Inferior parietal cortex (tissue), 1 donor: ENCODE results near the gene KIR3DL3.
A peak's percentile ranks its signal among the peaks of the same experiment; 100 is the strongest.
"Not testable (repeated sequence)": the region's sequence is repeated elsewhere in the genome, so short reads cannot be mapped to it uniquely, and the experiment has no call there.

ENCODE experiments used
- DNase-seq: peaks from one replicate; pipeline ENCODE4 v3.0.0-alpha.2; 2016; ENCODE audit errors: extremely low spot score

KIR3DL3 gene

DNA sequence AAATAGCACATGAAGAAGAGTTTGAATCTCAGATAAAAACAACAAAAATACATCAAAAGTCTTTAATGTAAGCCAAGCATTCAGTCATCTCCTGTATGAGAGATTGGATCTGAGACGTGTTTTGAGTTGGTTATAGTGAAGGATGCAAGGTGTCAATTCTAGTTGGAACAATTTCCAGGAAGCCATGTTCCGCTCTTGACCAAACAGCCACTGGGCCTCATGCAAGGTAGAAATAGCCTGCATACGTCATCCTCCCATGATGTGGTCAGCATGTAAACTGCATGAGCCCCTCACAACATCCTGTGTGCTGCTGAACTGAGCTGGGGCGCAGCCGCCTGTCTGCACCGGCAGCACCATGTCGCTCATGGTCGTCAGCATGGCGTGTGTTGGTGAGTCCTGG lies at the start of gene KIR3DL3:
Gene KIR3DL3, plus strand, starts transcription at position 301 of the 400 bp plus-strand sequence. Its CDS starts 55 bp downstream, at position 356.
- DNase-seq = no peak

DNA sequence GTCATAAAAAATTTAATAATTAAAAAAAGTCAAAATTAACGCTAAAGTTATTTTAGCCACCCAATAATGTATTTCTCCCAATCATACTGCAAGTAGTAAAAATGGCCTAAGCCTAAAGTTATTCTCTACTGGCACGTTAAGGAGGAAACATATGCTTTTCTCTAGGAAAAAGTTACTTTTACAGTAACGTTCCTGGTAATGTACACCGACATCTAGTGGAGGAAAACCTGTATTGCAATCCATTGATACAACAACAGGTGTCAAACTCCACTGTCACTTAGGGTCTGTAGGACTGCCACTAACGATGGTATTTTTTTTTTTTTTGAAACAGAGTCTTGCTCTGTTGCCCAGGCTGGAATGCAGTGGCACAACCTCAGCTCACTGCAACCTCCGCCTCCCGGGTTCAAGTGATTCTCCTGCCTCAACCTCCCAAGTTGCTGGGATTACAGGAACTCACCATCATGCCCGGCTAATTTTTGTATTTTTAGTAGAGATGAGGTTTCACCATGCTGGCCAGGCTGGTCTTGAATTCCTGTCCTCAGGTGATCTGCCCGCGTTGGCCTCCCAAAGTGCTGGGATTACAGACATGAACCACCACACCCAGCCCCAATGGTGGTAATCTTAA lies 47.9 kb upstream of the KIR3DL3 start:
- peak; percentile 34 for DNase-seq

DNA sequence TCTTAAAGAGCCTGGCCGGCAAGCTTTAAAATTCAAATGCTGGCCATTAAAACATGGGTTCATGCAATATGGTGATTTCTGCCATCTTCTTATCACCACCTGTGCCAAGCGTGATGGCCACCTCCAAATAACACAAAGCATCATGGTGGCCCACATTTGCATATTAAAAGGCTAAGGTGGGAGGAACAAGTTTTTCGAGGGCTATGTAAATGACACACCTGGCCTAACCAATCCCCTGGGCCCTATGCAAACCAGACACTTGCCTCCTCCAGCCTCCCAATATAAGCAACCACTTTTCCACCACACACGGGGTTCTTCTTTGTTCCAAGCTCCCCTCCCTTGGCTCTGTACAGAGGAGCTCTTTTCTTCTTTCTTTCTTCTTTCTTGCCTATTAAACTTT lies 47.0 kb upstream of the KIR3DL3 start:
- DNase-seq = no peak

DNA sequence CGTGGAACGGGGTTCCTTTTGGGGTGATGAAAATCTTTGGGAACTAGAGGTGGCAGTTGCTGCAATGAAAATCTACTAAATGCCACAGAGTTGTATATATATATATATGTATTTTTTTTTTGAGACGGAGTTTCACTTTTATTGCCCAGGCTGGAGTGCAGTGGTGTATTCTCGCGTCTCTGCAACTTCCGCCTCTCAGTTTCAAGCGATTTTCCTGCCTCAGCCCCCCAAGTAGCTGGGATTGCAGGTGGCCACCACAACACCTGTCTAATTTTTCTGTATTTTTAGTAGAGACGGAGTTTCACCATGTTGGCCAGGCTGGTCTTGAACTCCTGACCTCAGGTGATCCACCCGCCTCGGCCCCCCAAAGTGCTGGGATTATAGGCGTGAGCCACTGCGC lies 42.6 kb upstream of the KIR3DL3 start:
- not testable (repeated sequence) for DNase-seq

DNA sequence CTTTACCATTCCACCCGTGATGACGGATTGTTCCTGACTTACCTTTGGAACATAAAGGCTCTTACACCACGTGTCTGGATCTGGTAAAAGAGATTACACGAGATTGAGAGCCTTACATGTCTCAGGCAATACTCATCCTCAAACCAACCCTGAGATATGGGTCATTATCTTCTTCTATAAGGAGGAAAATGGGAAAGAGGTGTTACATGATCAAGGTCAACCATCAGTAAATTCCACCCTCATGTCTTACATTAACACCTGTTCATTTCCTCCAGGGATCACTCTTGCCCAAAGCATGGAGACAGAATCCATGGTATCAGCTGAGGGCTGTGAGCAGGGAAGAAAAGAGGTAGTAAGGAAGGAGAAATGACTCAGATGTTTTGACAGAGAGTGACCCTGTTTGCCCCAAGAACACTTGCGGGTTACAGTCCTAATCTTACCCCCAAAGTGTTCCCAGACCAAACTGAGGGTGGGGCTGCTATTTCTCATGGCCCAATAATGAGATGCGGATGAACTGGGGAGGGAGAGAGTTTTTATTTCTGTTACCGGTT lies 41.9 kb upstream of the KIR3DL3 start:
- no peak for DNase-seq

DNA sequence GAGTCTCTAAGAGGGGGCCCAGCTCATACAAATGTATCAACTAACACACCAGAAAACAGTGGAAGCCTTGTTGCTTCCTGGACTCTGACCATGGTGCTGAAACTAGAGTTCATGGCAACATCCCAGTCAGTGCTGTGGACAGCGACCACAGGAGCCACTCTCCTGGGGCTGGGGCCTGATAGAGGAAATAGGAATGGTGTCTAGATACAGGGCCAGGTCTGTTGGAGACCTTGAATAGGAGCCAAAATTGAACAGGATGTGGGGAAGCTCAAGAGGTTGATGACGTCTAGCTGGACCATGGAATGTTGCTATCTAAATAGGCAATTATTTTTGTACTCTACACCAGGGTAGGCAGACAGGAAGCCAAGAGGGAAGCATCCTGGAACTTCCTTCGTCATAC lies 39.7 kb upstream of the KIR3DL3 start:
- no peak for DNase-seq

DNA sequence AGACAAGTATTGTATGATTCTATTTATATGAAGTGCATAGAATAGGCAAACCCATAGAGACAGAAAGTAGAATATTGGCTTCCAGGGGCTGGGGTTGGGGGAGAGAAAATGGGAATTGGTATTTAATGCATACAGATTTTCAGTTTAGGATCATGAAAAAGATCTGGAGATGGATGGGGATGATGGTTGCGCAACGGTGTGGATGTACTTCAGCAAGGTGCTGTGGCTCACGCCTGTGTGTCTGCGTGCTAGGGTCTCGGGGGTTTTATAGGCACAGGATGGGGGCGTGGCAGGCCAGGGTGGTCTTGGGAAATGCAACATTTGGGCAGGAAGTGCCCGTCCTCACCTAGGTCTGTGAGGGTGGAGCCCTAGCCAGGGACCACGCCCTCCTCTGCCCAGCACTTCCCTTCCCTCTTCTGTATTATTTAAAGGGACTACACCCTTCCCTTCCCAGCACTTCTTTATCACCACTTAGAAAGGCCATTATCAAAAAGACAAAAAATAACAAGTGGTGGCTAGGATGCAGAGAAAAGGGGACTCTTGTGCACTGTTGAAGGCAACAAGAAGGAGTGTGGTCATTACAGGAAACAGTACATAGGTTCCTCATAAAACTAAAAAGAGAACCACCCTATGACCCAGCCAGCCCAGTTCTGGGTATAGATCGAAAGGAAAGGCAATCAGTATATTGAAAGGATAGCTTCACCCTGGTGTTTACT lies 32.5 kb upstream of the KIR3DL3 start:
- no peak for DNase-seq

DNA sequence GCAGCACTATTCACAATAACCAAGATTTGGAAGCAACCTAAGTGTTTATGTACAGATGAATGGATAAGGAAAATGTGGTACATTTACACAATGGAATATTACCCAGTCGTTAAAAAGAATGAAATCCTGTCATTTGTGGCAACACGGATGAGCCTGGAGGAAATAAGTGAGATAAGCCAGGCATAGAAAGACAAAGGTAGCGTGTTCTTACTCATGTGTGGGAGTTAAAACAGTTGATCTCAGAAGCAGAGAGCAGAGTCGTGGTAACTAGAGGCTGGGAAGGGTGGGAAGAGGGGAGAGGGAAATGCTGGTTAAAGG lies 32.0 kb upstream of the KIR3DL3 start:
- DNase-seq = no peak

DNA sequence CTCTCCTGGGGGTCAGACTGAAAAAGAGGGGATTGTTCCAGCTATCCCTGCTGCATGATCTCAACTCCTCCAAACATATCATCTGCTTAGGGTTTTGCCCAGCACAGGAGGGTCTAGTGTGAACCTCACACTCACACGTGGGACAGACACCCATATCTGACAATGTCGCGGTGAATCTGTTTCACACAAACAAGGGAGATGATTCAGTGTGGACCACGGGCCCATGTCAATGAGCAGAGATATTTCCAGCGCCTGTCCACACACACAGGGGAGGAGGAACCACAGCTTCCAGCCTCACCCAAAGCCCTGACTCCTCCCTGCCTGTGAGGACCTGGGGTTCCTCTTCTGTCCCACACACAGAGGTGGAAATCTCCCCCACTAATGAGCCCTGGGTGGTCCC lies 29.6 kb upstream of the KIR3DL3 start:
- no peak for DNase-seq

DNA sequence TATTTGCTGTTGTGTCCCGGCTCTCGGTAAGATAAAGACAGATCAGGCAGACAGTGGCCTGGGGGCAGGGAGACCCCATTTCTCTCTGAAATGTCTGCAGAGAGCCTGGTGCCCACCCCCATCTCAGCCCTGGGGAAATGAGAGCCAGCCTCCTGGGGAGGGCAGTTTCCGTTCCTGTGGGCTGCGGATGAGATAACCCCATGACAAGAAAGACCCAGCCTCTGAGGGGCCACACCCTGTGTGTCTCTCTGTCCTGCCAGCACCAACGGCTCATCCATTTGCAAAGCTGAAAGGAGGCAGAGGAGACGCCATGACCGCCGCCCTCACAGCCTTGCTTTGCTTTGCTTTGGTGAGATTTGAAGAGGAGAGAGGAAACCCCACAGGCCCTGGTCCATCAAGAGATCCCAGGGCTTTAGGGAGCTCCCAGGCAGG lies 28.1 kb upstream of the KIR3DL3 start:
- no peak for DNase-seq

DNA sequence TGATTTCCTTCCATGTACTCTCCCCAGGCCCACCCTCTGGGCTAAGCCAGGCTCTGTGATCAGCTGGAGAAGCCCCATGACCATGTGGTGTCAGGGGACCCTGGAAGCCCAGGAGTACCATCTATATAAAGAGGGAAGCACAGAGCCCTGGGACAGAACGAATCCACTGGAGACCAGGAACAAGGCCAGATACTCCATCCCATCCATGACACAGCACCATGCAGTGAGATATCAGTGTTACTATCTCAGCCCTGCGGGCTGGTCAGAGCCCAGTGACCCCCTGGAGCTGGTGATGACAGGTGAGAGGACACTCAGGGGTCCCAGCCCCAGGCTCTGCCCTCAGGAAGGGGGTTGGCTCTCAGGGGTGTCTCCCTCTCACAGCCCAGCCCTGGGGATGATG lies 27.5 kb upstream of the KIR3DL3 start:
- no peak for DNase-seq

DNA sequence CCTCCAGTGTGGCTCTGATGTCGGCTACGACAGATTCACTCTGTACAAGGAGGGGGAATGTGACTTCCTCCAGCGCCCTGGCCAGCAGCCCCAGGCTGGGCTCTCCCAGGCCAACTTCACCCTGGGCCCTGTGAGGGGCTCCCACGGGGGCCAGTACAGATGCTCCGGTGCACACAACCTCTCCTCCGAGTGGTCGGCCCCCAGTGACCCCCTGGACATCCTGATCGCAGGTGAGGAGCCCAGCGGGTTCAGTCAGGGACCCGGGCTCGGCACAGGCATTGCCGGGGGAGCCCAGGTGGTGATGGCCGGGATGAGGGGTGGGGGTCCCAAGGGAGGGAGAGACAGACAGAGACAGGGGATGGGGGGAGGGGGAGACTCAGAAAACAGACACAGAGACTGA lies 26.5 kb upstream of the KIR3DL3 start:
- not testable (repeated sequence) for DNase-seq

DNA sequence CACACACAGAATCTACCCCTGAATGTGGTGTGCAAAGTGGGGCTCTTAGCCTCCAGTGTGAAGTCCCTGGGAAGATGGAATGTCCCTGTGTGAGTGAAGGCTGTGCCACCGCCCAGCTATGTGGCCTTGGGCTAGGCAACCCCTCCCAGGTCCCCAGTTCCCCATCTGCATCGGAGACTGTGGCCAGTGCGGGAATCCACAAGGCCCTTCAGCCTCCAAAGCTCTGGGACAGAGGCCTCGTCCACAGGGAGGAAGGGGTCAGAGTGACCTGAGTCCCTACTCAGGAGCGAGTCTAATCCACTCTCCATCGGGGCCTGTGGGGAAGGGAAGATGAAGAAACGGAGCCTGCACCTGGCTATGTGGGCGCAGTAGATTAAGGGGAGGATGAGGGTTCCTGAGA lies 19.3 kb upstream of the KIR3DL3 start:
- no peak for DNase-seq

DNA sequence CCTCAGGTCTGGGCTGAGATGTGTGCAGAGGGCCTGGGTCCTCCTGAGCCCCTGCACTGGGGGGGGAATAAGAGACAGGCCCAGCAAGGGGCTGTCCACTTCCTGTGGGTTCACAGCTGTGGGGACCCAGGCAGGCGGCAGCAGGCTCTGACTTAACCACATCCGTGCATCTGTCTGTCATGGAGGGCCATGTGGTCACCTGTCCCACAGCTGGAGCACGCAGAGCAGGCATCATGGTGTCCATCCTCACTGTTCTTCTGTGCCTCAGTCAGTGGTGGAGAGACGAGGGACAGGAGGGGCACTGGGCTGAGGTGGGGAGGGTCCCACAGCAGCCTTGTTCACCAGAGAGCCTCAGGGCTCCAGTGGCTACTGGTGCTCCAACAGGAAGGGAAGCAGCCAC lies 16.3 kb upstream of the KIR3DL3 start:
- DNase-seq = no peak

DNA sequence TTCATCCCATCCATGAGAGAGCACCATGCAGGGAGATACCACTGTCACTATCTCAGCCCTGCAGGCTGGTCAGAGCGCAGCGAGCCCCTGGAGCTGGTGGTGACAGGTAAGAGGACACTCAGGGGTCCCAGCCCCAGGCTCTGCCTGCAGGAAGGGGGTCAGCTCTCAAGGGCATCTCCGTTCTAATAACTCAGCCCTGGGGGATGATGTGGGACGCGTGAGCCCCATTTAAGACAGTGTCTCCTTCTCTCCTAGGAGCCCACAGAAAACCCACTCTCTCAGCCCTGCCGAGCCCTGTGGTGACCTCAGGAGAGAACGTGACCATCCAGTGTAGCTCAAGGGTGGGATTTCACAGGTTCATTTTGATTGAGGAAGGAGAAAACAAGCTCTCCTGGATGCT lies 15.5 kb upstream of the KIR3DL3 start:
- no peak for DNase-seq

DNA sequence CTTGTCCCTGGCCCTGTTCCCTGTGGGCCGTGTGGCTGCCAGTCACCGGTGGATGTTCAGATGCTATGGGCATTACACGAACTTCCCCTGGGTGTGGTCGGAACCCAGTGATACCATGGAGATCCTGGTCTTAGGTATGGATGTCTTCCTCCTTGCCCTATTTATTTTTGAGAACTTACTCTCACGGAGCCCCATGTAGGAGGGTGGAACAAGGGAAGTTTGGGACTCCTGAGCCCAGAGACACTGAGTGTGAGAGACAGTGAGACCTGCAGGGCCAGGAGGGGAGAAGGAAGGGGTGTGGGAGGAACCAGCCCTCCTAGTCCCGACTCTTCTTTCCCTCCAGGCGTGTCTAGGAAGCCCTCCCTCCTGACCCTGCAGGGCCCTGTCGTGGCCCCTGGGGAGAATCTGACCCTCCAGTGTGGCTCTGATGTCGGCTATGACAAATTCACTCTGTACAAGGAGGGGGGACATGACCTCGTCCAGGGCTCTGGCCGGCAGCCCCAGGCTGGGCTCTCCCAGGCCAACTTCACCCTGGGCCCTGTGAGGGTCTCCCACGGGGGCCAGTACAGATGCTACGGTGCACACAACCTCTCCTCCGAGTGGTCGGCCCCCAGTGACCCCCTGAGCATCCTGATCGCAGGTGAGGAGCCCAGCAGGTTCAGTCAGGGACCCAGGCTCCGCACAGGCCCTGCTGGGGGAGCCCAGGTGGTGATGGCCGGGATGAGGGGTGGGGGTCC lies 14.9 kb upstream of the KIR3DL3 start:
- DNase-seq = no peak

DNA sequence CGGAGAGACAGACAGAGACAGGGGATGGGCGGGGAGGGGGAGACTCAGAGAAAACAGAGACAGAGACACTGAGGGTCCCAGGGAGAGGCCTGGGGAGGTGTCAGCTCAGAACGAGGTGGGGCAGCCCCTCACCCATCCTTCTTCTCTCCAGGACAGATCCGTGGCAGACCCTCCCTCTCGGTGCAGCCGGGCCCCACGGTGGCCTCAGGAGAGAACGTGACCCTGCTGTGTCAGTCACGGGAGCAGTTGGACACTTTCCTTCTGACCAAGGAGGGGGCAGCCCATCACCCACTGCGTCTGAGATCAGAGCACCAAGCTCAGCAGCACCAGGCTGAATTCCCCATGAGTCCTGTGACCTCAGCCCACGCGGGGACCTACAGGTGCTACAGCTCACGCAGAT lies 14.3 kb upstream of the KIR3DL3 start:
- not testable (repeated sequence) for DNase-seq

DNA sequence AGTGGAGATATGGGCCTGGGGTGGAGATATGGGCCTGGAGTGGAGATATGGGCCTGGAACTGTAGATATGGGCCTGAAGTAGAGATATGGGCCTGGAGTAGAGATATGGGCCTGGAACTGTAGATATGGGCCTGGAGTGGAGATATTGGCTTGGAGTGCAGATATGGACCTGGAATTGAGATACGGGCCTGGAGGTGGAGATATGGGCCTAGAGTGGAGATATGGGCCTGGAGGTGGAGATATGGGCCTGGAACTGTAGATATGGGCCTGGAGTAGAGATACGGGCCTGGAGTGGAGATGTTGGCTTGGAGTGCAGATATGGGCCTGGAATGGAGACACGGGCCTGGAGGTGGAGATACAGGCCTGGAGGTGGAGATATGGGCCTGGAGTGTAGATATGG lies 402 bp downstream of the KIR3DL3 start:
- no peak for DNase-seq

DNA sequence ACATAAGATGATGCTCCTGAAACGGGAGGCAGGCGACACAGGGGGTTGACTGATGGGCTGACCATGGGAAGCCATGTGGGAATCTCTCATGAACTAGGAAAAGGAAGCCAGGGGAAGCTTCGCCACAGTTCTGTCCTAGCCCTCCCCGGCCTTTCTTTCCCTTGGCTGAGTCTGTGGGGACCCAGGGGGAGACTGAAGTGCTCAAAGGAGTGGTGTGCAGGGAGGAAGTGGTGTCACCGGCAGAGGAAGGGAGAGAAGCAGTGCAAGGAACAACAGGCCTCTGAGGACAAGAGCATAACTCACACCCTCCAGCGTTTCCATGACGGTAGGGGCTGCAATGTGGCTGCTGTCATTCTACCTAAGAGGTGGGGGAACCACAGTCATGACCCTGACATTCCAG lies 1.1 kb downstream of the KIR3DL3 start:
- DNase-seq = no peak

DNA sequence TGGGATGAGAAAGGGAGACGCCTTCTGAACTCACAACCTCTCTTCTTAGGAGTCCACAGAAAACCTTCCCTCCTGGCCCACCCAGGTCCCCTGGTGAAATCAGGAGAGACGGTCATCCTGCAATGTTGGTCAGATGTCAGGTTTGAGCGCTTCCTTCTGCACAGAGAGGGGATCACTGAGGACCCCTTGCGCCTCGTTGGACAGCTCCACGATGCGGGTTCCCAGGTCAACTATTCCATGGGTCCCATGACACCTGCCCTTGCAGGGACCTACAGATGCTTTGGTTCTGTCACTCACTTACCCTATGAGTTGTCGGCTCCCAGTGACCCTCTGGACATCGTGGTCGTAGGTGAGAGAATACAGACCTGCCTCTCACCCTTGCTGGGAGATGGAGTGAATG lies 3.3 kb downstream of the KIR3DL3 start:
- no peak for DNase-seq

DNA sequence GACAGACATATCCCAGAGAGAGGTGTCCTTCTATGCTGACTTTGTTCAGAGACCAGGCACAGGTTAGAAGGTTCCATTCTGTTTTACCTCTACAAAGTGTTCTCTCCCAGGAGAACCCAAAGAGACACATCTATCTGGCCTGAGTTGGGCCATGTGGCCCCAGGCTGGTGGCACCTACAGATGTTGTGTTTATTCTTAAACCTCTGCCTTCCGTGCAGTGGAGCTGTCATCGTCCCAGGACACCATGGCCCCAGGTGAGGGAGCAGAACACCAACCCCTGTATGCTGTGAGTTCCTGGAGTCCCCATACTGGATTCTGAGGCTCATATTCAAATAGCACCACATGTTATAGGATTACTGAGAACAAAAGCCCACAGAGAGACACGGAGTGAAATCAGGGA lies 3.9 kb downstream of the KIR3DL3 start:
- DNase-seq = no peak

DNA sequence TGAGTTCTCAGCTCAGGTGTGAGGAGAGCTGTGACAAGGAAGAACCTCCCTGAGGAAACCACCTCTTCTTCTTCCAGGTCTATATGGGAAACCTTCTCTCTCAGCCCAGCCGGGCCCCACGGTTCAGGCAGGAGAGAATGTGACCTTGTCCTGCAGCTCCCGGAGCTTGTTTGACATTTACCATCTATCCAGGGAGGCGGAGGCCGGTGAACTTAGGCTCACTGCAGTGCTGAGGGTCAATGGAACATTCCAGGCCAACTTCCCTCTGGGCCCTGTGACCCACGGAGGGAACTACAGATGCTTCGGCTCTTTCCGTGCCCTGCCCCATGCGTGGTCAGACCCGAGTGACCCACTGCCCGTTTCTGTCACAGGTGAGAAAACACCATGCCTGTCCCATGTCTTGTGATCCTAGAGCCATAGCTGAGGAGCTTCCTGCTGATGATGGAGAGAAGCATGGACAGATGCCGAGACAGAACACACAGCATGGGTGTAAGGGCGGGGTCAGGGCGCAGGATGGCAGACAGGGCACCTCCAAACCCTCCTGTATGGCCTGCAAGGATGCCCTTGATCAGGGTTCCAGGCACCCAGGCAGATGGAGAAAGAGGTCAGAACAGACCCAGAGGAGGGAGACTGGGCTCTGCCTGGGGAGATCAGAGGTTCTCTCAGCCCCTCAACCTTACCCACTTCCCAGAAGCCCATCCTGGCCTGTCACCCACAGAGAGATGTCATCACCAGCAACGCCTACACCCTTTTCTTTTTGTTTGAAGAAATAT lies 5.4 kb downstream of the KIR3DL3 start:
- DNase-seq = no peak
